GM19372 (cell line): ENCODE results near the gene SMAD6.
"Not testable (repeated sequence)": the region's sequence is repeated elsewhere in the genome, so short reads cannot be mapped to it uniquely, and the experiment has no call there.

ENCODE experiments used
- ATAC-seq: cut with Tn5 transposase; IDR thresholded peaks from one replicate; pipeline ENCODE4 v1.9.1; 2021; ENCODE audit warnings: mild to moderate bottlenecking, low read depth, moderate library complexity; ENCODE audit not compliant: unreplicated experiment

Gene SMAD6

GRCh38 chr15:66808181-66808824 is 106.3 kb downstream of the SMAD6 start:
- no peak for ATAC-seq

- no peak for ATAC-seq
These were observed 107.6 kb downstream of the SMAD6 start for GRCh38 chr15:66809664-66810063.

GRCh38 chr15:66815318-66815717 is 113.3 kb downstream of the SMAD6 start:
- no peak for ATAC-seq

GRCh38 chr15:66816201-66816600 is 114.2 kb downstream of the SMAD6 start:
- ATAC-seq, result no peak

GRCh38 chr15:66819084-66819483 is 117.0 kb downstream of the SMAD6 start:
- ATAC-seq, result no peak

GRCh38 chr15:66820481-66821176 is 118.6 kb downstream of the SMAD6 start:
- no peak for ATAC-seq

- ATAC-seq, result no peak
These were observed 119.3 kb downstream of the SMAD6 start for GRCh38 chr15:66821307-66821706.

- ATAC-seq, result no peak
These were observed 120.1 kb downstream of the SMAD6 start for GRCh38 chr15:66822114-66822513.

GRCh38 chr15:66822576-66822975 is 120.5 kb downstream of the SMAD6 start:
- no peak for ATAC-seq

- no peak for ATAC-seq
These were observed 121.6 kb downstream of the SMAD6 start for GRCh38 chr15:66823601-66824000.

GRCh38 chr15:66824424-66824823 is 122.4 kb downstream of the SMAD6 start:
- ATAC-seq, result no peak

GRCh38 chr15:66825139-66825538 is 123.1 kb downstream of the SMAD6 start:
- ATAC-seq, result no peak

GRCh38 chr15:66825731-66826130 is 123.7 kb downstream of the SMAD6 start:
- no peak for ATAC-seq

GRCh38 chr15:66826507-66826906 is 124.5 kb downstream of the SMAD6 start:
- ATAC-seq, result no peak

GRCh38 chr15:66827039-66827697 is 125.1 kb downstream of the SMAD6 start:
- no peak for ATAC-seq

- ATAC-seq, result no peak
These were observed 125.6 kb downstream of the SMAD6 start for GRCh38 chr15:66827698-66828055.

GRCh38 chr15:66828817-66829541 is 126.9 kb downstream of the SMAD6 start:
- not testable (repeated sequence) for ATAC-seq

GRCh38 chr15:66829551-66830121 is 127.6 kb downstream of the SMAD6 start:
- no peak for ATAC-seq

GRCh38 chr15:66830358-66830757 is 128.3 kb downstream of the SMAD6 start:
- no peak for ATAC-seq

- ATAC-seq, result no peak
These were observed 128.8 kb downstream of the SMAD6 start for GRCh38 chr15:66830823-66831222.

GRCh38 chr15:66831289-66831688 is 129.3 kb downstream of the SMAD6 start:
- no peak for ATAC-seq
